Erythroblast (primary cell): Measurements from ENCODE around the gene PLXNA2.

Experiments used
- GATA1 ChIP-seq: IDR thresholded peaks from 2 replicates; pipeline ENCODE4 v1.6.1; 2011; ENCODE audit warnings: low read depth, mild to moderate bottlenecking, control low read depth, low read length, moderate library complexity
- POLR2A ChIP-seq: IDR thresholded peaks from 2 replicates; pipeline ENCODE4 v1.6.1; 2011; ENCODE audit warnings: mild to moderate bottlenecking, low read length

GRCh38 chr1:208029381-208030287 is 214.6 kb downstream of the PLXNA2 start:
- TF ChIP-seq POLR2A (no peak), GATA1 (no peak)
